ENCODE results near the gene CDC123.
A peak's percentile ranks its signal among the peaks of the same experiment; 100 is the strongest.

CDC123 gene

DNA sequence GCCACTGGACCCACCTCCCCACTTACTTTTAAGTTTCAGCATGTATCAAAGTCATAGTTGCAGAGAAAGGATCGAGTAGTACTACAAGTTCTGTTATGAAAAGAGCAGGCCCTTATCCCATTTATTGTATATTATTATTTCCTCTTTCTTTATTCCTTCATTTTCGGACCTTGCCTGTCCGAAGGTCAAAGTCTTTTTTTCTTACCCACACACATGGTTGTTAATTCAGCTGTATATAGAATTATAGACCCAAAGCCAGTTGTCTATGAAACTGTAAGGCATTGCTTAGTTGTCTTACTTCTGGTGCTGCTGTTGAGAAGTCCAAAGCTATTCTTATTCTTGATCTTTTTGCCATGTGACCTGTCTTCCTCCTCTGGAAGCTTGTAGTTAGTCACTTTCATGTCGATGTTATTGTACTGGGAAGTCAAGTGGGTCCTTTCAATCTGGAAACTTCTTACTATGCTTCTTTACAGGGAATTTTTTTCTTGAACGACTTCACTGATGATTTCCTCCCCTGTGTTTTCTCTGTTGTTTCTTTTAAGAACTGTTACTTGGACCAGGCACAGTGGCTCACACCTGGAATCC lies 8.6 kb upstream of the CDC123 start:
- TF ChIP-seq, protein P1, sequence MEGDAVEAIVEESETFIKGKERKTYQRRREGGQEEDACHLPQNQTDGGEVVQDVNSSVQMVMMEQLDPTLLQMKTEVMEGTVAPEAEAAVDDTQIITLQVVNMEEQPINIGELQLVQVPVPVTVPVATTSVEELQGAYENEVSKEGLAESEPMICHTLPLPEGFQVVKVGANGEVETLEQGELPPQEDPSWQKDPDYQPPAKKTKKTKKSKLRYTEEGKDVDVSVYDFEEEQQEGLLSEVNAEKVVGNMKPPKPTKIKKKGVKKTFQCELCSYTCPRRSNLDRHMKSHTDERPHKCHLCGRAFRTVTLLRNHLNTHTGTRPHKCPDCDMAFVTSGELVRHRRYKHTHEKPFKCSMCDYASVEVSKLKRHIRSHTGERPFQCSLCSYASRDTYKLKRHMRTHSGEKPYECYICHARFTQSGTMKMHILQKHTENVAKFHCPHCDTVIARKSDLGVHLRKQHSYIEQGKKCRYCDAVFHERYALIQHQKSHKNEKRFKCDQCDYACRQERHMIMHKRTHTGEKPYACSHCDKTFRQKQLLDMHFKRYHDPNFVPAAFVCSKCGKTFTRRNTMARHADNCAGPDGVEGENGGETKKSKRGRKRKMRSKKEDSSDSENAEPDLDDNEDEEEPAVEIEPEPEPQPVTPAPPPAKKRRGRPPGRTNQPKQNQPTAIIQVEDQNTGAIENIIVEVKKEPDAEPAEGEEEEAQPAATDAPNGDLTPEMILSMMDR (IDR thresholded peaks at IDR 0.05; ENCODE audit: insufficient read depth, low read length, missing control alignments): no peak
- ChIA-PET CTCF (interaction anchor here (0.6 to 0.7 kb wide), 2 partner anchors 9 to 41 kb away, joined by 3 read pairs; partner anchors contain the start of genes CDC123 and NUDT5), POLR2A (no interaction called here)
- no peak for DNase-seq (ENCODE audit: low read depth, low spot score)
- H3K4me3 ChIP-seq (ENCODE audit: low read depth, low read length): no peak overlapping the region

DNA sequence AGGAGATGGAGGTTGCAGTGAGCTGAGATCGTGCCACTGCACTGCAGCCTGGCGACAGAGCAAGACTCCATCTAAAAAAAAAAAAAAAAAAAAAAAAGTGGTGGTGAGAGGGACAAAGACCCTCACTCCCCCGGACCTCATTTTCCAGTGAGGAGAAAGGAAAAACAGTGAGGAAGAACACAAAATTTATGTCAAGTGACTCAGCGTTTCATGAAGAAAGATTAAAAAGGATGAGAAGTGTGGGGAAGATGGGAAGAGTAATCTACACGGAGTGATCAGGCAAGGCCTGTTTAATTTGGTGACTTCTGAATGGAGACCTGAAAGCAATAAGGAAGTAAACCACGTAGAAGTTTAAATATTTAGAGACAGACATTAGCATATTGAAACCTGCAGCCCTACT lies 7.3 kb upstream of the CDC123 start:
- TF ChIP-seq, protein P1 (IDR thresholded peaks at IDR 0.05; ENCODE audit: insufficient read depth, low read length, missing control alignments): no peak
- no peak overlapping the region for H3K4me3 ChIP-seq (ENCODE audit: low read depth, low read length)
- ChIA-PET CTCF (no interaction called here), POLR2A (no interaction called here)
- DNase-seq (ENCODE audit: low read depth, low spot score): no peak

DNA sequence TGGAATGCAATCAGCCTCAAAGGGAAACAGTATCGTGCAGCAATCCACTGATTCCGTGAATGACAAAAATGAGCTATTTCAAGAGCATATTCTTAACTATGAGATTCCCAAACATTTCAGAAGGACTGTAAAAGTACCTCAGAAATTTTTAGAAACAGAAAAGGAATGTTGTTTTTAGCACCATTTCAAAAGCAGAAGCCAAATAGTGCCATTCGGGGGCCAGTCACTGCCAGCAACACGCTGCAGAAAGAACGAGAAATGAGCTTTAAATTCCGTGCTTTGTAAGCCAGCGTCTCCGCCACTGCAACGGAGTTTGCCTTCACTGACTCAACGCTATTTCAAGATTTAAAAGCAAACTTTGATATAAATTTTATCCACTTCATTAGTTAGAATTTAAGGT lies 6.6 kb upstream of the CDC123 start:
- DNase-seq (ENCODE audit: low read depth, low spot score): no peak
- no peak overlapping the region for H3K4me3 ChIP-seq (ENCODE audit: low read depth, low read length)
- ChIA-PET POLR2A (no interaction called here), CTCF (interaction anchor here (1.2 kb wide), 1 partner anchor 12 kb away, joined by 5 read pairs; no protein-coding TSS in a partner anchor)
- TF ChIP-seq, protein P1 (IDR thresholded peaks at IDR 0.05; ENCODE audit: insufficient read depth, low read length, missing control alignments): no peak

DNA sequence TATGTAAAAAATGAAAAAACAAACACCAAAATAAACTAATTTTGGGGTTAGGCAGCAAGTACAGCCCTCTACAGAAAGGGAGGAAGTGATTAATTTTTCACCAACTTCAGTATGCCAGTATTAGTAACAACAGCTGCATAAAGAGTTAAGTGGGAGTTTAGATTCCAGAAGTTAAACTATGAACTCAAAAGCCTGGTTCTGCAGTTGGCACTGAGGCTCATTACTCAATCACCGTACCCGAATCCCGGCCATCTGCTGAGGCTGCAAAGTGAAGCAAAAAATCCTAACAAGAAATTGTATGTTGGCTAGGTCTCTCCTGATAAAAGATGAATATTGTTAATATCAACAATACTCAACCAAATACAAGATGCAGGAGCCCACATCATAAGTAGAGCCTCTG lies 4.3 kb upstream of the CDC123 start:
- no peak overlapping the region for H3K4me3 ChIP-seq (ENCODE audit: low read depth, low read length)
- ChIA-PET CTCF (interaction anchor here (0.6 to 16.7 kb wide), 3 partner anchors 23 to 883 kb away, joined by 3 to 156 read pairs (median 4); no protein-coding TSS in a partner anchor), POLR2A (no interaction called here)
- DNase-seq (ENCODE audit: low read depth, low spot score): no peak
- TF ChIP-seq, protein P1 (IDR thresholded peaks at IDR 0.05; ENCODE audit: insufficient read depth, low read length, missing control alignments): no peak

DNA sequence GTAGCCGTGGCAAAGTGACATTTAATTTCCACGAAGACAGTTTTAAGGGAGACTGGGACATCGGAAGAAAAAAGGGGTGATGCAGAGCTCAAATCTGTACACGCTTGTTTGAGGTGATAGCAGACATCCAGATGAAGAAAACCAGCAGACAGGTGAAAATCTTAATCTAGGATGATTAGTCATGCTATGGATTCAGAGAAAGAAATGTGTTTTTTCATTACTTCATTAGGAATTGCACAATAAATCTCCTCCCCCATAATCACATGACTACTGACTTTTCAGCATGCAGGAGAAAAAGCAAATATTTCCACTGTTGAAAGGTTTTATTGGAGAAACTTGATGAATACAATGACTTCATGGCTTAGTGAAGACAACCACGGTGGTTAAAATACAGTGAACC lies 2.8 kb upstream of the CDC123 start:
- no peak for DNase-seq (ENCODE audit: low read depth, low spot score)
- H3K4me3 ChIP-seq (ENCODE audit: low read depth, low read length): no peak overlapping the region
- CTCF ChIA-PET: interaction anchor here (0.8 to 16.7 kb wide), 3 partner anchors 9 to 71 kb away, joined by 3 to 156 read pairs (median 5); no protein-coding TSS in a partner anchor
- POLR2A ChIA-PET: interaction anchor here (0.6 kb wide), 1 partner anchor 547 kb away, joined by 3 read pairs; no protein-coding TSS in a partner anchor
- TF ChIP-seq, protein P1 (IDR thresholded peaks at IDR 0.05; ENCODE audit: insufficient read depth, low read length, missing control alignments): no peak

DNA sequence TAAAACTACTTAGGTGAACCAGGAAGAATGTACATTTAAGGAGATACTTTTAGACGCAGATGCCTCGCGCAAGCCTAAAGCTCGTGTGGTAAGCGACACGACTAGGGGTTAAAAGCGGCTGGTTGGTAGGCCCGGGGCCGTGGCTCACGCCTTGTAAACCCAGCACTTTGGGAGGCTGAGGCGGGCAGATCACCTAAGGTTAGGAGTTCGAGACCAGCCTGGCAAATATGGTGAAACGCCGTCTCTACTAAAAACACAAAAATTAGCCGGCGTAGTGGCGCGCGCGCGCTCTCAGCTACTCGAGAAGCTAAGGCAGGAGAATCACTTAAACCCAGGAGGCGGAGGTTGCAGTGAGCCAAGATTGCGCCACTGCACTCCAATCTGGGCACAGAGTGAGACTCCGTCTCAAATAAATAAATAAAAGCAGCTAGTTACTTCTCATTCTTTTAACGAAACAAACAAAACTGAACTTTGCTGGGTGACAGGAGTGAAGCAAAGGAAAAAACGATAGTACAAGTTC lies 1.2 kb upstream of the CDC123 start:
- H3K4me3 ChIP-seq (ENCODE audit: low read depth, low read length): peak overlapping the region; percentile 99
- no peak for DNase-seq (ENCODE audit: low read depth, low spot score)
- CTCF ChIA-PET: interaction anchor here (1.4 to 16.7 kb wide), 2 partner anchors 19 to 879 kb away, joined by 7 to 156 read pairs; no protein-coding TSS in a partner anchor
- POLR2A ChIA-PET: interaction anchor here (0.6 to 1.0 kb wide), 3 partner anchors 10 to 515 kb away, joined by 3 read pairs; no protein-coding TSS in a partner anchor
- TF ChIP-seq, protein P1 (IDR thresholded peaks at IDR 0.05; ENCODE audit: insufficient read depth, low read length, missing control alignments): no peak

All from AG04449 (cell line).